CD4-positive, alpha-beta T cell (primary cell): ENCODE data around the gene DPH5. TPM values are rescaled to one million over a fixed set of nuclear protein-coding genes. Genes with fewer than 3 reads are reported as not detected.

Experiments used
- ATAC-seq: fragments of 200-7000 bp; cut with Tn5 transposase; one replicate; pipeline ENCODE4 v1.10.0; 2022; ENCODE audit warnings: mild to moderate bottlenecking; ENCODE audit not compliant: poor library complexity
- CTCF ChIA-PET: fragments of 350-600 bp; sonication (Branson Sonifier 250); formaldehyde crosslinking; loops from one replicate; lab custom pipeline; 2021; ENCODE audit warnings: antibody characterized with exemption, inconsistent platforms; lab: Charles Lee
- POLR2A ChIA-PET: fragments of 350-600 bp; sonication (Branson Sonifier 250); formaldehyde crosslinking; loops from one replicate; lab custom pipeline; 2021; ENCODE audit warnings: antibody characterized with exemption, inconsistent platforms; lab: Charles Lee
- DNase-seq, 14 experiments: peaks; one replicate each; pipeline ENCODE4 v3.0.0-alpha.2; 2013 to 2020; ENCODE audit warnings: mixed read lengths in 2 of 14
- H3K27ac ChIP-seq, 2 donors: one replicate each; pipeline versions ENCODE4 v1.5.1 to v1.7.0; 2013; ENCODE audit warnings: low read length in 2 of 2, low read depth in 1 of 2, mild to moderate bottlenecking in 1 of 2
- H3K27me3 ChIP-seq, 2 experiments: 1 replicate in 1 of 2; 2 replicates in 1 of 2; pipeline versions ENCODE4 v1.6.1 to v1.7.0; 2013; ENCODE audit warnings: low read length in 2 of 2, control low read depth in 1 of 2, mild to moderate bottlenecking in 1 of 2, moderate library complexity in 1 of 2; ENCODE audit not compliant: insufficient read depth in 2 of 2, control insufficient read depth in 1 of 2
- H3K36me3 ChIP-seq: one replicate; pipeline ENCODE4 v1.6.1; 2013; ENCODE audit warnings: low read length, control low read depth; ENCODE audit not compliant: insufficient read depth
- H3K4me1 ChIP-seq: one replicate; pipeline ENCODE4 v1.6.1; 2013; ENCODE audit warnings: low read length, control low read depth; ENCODE audit not compliant: insufficient read depth
- H3K4me3 ChIP-seq: one replicate; pipeline ENCODE4 v1.5.1; 2013; ENCODE audit warnings: mild to moderate bottlenecking, low read length, moderate library complexity
- H3K9me3 ChIP-seq, 2 experiments: 1 replicate in 1 of 2; 2 replicates in 1 of 2; pipeline versions ENCODE4 v1.6.1 to v1.7.0; 2013; ENCODE audit warnings: low read length in 2 of 2, mild to moderate bottlenecking in 2 of 2, control low read depth in 1 of 2, moderate library complexity in 1 of 2; ENCODE audit not compliant: control insufficient read depth in 1 of 2, insufficient read depth in 1 of 2
- H3K27ac Mint-ChIP-seq: one replicate; pipeline ENCODE4 v1.8.0; 2020; ENCODE audit warnings: mixed read lengths
- H3K27me3 Mint-ChIP-seq: one replicate; pipeline ENCODE4 v1.8.0; 2021; ENCODE audit warnings: mixed read lengths
- H3K36me3 Mint-ChIP-seq: one replicate; pipeline ENCODE4 v1.8.0; 2021; ENCODE audit warnings: low read depth, mixed read lengths
- H3K4me1 Mint-ChIP-seq: one replicate; pipeline ENCODE4 v1.8.0; 2021; ENCODE audit warnings: low read depth, mixed read lengths
- H3K4me3 Mint-ChIP-seq: one replicate; pipeline ENCODE4 v1.8.0; 2020; ENCODE audit warnings: mild to moderate bottlenecking, mixed read lengths
- H3K9me3 Mint-ChIP-seq: one replicate; pipeline ENCODE4 v1.8.0; 2020; ENCODE audit warnings: mixed read lengths
- intact Hi-C, 2 experiments: fragments of 100-400 bp; cut with DNase I in 1 of 2; cut with micrococcal nuclease in 1 of 2; formaldehyde crosslinking; loops; one replicate each; pipeline versions ENCODE4 v1.15.1 to v1.9.0; 2023 to 2025; cut with DNase I, micrococcal nuclease
- total RNA-seq, 174 experiments: library from RNA in 2 of 174; stranded (reverse) in 2 of 174; gene quantifications; one replicate each; pipeline ENCODE4 v1.2.3 and lab custom pipeline; 2021 to 2026
- TF ChIP-seq, protein P1 (sequence below): fragments of 200-600 bp; IDR thresholded peaks from one replicate; pipeline ENCODE4 v1.8.0; 2022; ENCODE audit warnings: antibody characterized with exemption, mild to moderate bottlenecking

The DPH5 gene
- total RNA-seq, 2 experiments from 2014 or later, result 31.3 to 35.4 TPM

DNA sequence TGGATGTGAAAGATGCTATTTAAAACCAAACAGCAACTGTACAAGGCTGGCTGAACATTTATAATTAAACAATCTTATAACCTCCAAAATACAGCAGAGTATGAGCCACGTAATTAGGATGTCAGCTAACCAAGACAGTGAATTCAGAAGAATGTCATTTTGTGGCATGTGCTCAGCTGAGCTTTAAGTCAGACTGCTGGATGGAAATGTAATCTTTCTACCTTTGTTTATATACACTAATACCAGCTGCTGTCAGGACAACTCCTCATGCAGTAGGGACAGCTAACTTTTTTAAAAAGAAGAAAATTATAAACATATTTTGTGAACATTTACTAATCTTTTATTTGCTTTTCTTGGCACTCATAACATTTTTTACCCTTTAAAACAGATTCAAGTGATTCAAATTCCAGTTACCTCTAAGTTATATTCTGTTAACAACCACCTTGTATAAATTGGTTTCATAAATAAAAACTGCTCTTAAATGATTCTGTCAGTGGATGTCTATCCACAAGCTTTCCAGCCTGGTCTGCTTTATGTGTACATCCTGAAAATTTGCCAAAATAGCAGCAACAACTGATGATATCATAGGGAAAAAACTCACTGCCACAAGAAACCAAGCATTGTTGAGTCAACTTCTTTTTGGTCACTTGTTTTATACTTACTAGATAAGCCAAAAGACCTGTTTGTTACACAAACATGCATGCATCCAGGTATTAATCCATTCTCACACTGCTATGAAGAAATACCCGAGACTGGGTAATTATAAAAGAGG, 36.1 kb downstream of the DPH5 start:
- H3K36me3 Mint-ChIP-seq, result peaks cover 80% of the 10 kb centered on the region
- DNase-seq (no peak), ATAC-seq (no peak)
- H3K27ac Mint-ChIP-seq, result no peak overlapping the region
- ChIA-PET POLR2A (interaction anchor here (0.7 to 1.1 kb wide), 4 partner anchors 14 to 358 kb away, joined by 3 to 4 read pairs (median 4); no protein-coding TSS in a partner anchor), CTCF (interaction anchor here (1.7 to 1.9 kb wide), 2 partner anchors 249 to 299 kb away, joined by 4 to 6 read pairs; no protein-coding TSS in a partner anchor)
- no peak overlapping the region for H3K27ac ChIP-seq
- no peaks in the 10 kb centered on the region for H3K9me3 Mint-ChIP-seq
- no peak overlapping the region for H3K4me3 ChIP-seq
- intact Hi-C loops, result no loop called here
- TF ChIP-seq, protein P1, sequence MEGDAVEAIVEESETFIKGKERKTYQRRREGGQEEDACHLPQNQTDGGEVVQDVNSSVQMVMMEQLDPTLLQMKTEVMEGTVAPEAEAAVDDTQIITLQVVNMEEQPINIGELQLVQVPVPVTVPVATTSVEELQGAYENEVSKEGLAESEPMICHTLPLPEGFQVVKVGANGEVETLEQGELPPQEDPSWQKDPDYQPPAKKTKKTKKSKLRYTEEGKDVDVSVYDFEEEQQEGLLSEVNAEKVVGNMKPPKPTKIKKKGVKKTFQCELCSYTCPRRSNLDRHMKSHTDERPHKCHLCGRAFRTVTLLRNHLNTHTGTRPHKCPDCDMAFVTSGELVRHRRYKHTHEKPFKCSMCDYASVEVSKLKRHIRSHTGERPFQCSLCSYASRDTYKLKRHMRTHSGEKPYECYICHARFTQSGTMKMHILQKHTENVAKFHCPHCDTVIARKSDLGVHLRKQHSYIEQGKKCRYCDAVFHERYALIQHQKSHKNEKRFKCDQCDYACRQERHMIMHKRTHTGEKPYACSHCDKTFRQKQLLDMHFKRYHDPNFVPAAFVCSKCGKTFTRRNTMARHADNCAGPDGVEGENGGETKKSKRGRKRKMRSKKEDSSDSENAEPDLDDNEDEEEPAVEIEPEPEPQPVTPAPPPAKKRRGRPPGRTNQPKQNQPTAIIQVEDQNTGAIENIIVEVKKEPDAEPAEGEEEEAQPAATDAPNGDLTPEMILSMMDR, result no peak
- H3K9me3 ChIP-seq, result peaks cover 0 to 5% of the 10 kb centered on the region in 2 experiments
- H3K4me3 Mint-ChIP-seq, result no peak overlapping the region
- peaks cover 23% of the 10 kb centered on the region for H3K36me3 ChIP-seq
- no peaks in the 10 kb centered on the region for H3K27me3 ChIP-seq
- no peaks in the 10 kb centered on the region for H3K27me3 Mint-ChIP-seq
- peaks cover 19% of the 10 kb centered on the region for H3K4me1 Mint-ChIP-seq
- H3K4me1 ChIP-seq, result no peaks in the 10 kb centered on the region

DNA sequence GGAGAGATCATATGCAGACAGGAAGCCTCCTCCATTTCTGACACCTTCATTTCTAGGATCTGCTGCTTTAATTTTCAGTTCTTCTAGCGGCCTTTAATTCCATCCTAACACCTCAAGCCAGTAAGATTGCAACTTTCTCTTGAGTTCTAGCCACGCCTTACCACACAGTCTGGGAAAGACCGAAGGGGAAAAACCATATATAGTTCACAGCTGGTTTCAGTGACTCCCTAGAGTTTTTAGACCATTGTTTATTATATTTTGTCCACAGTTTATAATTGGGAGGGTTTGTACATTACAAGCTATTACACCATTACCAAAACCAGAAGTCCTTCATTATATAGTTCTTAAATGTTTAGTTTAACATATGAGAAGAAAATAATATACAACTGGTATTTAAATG, 37.5 kb downstream of the DPH5 start:
- intact Hi-C loops, result no loop called here

DNA sequence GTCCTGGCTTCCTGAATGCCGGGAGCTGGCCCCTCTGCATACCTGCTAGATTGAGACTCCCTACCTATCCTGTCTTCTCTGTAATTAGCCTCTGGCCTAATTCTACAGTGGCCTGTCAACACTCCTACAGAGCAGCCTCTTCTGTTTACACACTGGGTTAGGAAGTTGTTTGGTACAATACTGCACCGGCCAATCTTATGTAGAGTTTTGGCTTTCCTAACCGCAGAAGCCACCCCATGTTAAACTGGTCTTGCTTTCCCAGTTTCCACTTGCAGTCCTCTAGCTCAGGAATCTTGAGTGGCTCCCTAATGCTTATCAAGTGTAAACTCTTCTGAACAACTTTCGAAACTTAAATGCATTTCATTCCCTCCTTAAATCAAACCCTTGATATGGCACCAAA, 42.8 kb downstream of the DPH5 start:
- H3K27me3 ChIP-seq, result no peaks in the 10 kb centered on the region
- DNase-seq (no peak), ATAC-seq (no peak)
- Mint-ChIP-seq H3K27ac (no peak overlapping the region), H3K4me1 (peaks cover 41% of the 10 kb centered on the region), H3K9me3 (no peaks in the 10 kb centered on the region), H3K4me3 (no peak overlapping the region), H3K27me3 (no peaks in the 10 kb centered on the region), H3K36me3 (peaks cover 84% of the 10 kb centered on the region)
- H3K36me3 ChIP-seq, result peaks cover 25% of the 10 kb centered on the region
- H3K27ac ChIP-seq, result no peak overlapping the region
- ChIA-PET CTCF (interaction anchor here (0.7 kb wide), 1 partner anchor 655 kb away, joined by 4 read pairs; no protein-coding TSS in a partner anchor), POLR2A (no interaction called here)
- H3K4me1 ChIP-seq, result no peaks in the 10 kb centered on the region
- H3K9me3 ChIP-seq, result no peaks in the 10 kb centered on the region
- H3K4me3 ChIP-seq, result no peak overlapping the region
- TF ChIP-seq, protein P1, result no peak
- intact Hi-C loops, result no loop called here

More for the DNA sequence above, 37.5 kb downstream of the DPH5 start:
- Mint-ChIP-seq H3K4me3 (no peak overlapping the region), H3K4me1 (peaks cover 26% of the 10 kb centered on the region), H3K27ac (peak overlapping the region; percentile 19), H3K9me3 (no peaks in the 10 kb centered on the region), H3K27me3 (no peaks in the 10 kb centered on the region), H3K36me3 (peaks cover 92% of the 10 kb centered on the region)
- Histone ChIP-seq H3K36me3 (peaks cover 27% of the 10 kb centered on the region), H3K4me3 (no peak overlapping the region), H3K27ac (no peak overlapping the region), H3K27me3 (no peaks in the 10 kb centered on the region), H3K4me1 (no peaks in the 10 kb centered on the region), H3K9me3 (peaks cover 0 to 5% of the 10 kb centered on the region in 2 experiments)
- ChIA-PET CTCF (interaction anchor here (1.7 to 1.9 kb wide), 3 partner anchors 148 to 301 kb away, joined by 4 to 6 read pairs (median 5); no protein-coding TSS in a partner anchor), POLR2A (interaction anchor here (1.5 kb wide), 1 partner anchor 124 kb away, joined by 5 read pairs; no protein-coding TSS in a partner anchor)
- DNase-seq (no peak), ATAC-seq (no peak)
- TF ChIP-seq, protein P1, result no peak
